ENCODE results near the gene ZNF83.
"Not testable (repeated sequence)": the region's sequence is repeated elsewhere in the genome, so short reads cannot be mapped to it uniquely, and the experiment has no call there.

The ZNF83 gene

GRCh38 chr19:52637718-52638585 is at the start of gene ZNF83:
Gene ZNF83 (minus strand): TSS chr19:52638355.
- peak; percentile 98 for DNase-seq

DNA sequence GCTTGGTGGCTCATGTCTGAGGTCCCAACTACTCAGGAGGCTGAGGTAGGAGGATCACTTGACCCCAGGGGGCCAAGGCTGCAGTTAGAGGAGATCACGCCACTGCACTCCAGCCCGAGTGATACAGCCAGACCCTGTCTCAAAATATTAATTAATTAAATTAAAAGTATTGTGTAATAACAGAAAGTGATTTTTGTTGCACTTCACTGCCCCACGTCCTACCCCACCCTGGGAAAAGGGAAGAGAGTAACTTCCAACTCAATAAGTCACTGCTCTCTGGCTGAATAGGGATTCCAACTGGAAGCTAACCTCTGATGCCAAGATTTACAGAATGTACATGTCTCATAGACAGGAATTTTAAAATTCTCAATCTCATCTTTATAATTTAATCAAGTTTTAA is 49.5 kb upstream of the ZNF83 start:
- DNase-seq = no peak

DNA sequence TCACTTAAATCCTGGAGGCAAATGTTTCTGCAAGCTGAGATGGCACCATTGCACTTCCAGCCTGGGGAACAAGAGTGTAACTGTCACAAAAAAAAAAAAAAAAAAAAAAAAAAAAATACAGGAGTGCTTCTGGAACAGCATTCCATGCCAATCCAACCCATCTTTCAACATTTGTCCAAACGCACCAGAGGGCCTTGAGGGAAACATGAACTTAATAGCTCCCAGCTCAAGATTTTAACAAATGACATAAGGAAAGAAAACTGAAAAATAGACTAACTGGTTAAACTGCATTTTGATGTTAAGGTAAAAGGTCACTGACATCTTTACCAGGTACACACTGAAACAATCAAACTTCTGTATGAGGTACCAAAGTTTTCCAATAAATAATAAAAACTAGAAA is 47.7 kb upstream of the ZNF83 start:
- no peak for DNase-seq

GRCh38 chr19:52681216-52681615 is 43.1 kb upstream of the ZNF83 start:
- not testable (repeated sequence) for DNase-seq

- DNase-seq = no peak
Observed at GRCh38 chr19:52679598-52679997, 41.4 kb upstream of the ZNF83 start.

- DNase-seq = not testable (repeated sequence)
Observed at GRCh38 chr19:52675239-52675638, 37.1 kb upstream of the ZNF83 start.

GRCh38 chr19:52673014-52673413 is 34.9 kb upstream of the ZNF83 start:
- DNase-seq = no peak

DNA sequence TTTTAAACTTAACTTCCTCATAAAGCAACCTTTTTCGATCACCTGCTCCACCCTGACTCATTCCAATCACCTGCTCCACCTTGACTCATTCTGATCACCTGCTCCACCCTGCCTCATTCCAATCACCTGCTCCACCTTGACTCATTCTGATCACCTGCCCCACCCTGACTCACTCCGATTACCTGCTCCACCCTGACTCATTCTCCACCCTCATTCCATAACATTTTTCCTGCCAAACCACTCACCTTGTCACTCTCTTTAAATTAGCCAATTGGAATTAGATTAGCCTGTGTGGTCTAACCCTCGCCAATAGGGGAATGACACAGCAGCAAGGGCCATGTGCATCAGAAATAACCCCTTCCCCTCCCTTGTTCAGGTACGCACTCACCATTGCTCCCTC is 31.9 kb upstream of the ZNF83 start:
- no peak for DNase-seq

GRCh38 chr19:52669586-52669985 is 31.4 kb upstream of the ZNF83 start:
- DNase-seq = no peak

- no peak for DNase-seq
Observed at GRCh38 chr19:52667972-52668371, 29.8 kb upstream of the ZNF83 start.

DNA sequence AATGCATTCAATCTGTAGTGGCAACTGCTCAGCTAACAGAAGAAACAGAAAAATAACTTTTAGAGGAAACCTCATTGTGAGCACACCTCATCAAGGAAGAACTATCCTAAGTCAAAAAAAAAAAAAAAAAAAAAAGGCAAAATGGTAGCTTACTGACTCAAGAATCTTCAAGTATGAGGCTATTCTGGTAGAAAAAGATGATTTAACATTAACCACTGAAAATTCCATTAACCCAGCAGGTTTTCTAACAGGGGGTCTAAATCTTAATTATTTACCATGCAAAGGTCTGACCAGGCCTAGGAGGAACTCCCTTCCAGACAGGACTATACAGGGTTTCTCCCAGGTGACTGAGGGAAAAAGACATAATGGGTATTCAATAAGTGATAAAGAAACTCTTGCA is 28.4 kb upstream of the ZNF83 start:
- DNase-seq = no peak

DNA sequence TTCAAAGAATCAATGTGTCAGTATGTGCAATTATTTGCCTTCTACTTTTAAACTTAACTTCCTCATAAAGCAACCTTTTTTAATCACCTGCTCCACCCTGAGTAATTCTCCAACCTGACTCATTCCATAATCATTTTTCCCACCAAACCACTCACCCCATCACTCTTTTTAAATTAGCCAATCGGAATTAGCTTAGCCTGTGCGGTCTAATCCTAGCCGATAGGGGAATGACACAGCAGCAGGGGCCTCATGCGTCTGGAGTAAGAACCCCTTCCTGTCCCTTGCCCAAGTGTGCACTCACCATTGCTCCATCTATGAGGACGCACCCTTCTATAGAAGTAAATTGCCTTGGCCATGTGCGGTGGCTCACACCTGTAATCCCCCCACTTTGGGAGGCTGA is 27.4 kb upstream of the ZNF83 start:
- DNase-seq = no peak

DNA sequence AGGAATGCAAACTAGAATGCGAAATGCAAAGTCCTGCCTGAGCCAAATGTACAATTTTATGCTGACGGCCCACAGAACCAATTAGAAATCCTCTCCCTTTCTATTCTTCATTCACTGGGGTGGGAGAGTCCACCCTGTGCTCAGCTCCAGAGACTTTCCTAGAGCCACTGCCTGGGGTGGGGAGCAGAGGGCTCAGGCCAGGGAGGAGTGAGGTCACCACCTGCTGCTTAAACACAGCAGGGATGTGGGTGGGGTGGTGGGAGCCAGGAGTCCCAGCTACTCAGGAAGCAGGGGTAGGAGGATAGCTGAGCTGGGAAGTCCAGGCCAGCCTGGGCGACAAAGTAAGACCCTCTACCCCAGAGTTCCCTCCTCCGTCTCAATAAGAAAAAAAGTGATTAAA is 26.9 kb upstream of the ZNF83 start:
- no peak for DNase-seq

DNA sequence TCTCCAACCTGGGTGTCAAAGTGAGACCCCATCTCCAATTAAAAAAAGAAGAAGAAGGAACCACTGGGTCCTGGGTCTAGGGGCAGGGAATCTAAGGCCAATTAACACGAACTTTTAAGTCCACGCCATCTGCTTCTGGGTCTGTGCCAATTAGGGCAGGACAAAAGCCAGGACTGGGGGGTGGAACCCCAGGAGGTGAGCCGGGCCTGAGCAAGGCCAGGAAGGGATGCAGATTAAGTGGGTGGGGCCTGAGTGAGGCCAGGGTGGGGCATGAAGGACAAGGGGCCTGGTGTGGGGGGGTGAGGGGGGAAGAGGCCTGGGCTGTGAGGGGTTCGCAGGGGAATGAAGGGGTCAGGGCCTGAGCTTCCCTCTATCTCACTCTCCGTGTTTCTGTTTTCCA is 26.3 kb upstream of the ZNF83 start:
- no peak for DNase-seq

DNA sequence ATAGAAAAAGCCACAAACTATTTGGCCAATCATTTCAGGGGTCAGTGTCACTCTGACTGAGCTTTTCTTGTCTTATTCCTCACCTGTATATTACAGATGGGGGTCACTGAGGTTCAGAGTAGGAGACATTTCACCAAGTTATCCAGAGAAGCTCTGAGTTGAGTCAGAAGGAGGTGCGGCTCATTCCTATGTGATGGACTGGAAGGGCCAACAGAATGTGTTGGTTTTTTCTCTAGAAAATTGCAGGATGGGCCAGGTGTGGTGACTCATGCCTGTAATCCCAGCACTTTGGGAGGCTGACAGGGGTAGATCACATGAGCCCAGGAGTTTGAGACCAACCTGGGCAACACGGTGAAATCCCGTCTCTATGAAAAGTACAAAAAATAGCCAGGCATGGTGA is 24.5 kb upstream of the ZNF83 start:
- DNase-seq = no peak

DNA sequence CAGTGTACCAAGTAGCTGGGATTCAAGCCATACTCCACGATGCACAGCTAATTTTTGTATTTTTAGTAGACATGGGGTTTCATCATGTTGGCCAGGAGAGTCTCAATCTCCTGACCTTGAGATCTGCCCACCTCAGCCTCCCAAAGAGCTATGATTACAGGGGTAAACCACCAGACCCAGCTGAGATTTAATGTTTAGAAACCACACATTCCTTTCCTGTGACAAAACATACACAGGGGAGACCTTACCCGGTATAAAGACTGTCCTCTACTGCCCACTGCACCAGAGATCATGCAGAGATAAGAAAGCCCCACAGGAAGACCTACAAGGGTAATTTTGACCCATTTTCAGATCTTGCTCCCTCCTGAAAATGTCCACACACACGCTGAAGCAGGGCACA is 22.8 kb upstream of the ZNF83 start:
- DNase-seq = no peak

DNA sequence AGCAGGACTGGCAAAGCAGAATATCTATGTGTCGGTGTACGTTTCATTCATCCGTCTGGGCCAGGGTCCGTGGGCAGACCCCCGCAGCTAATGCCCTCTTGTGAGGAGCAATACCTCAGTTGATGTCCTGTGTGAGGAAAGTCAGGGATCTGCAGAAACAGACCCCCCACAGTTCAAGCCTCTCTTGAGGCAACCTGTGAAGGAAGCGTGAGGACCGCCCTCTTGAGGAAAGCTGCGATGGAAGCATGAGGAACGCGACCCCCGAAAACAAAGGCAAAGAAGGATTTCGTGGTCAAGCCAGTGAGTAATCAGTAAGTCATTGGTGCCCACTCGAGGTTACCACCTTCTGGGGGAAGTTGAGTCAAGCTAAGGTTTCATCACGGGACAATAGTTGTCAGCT is 20.9 kb upstream of the ZNF83 start:
- no peak for DNase-seq

- DNase-seq = no peak
Observed at GRCh38 chr19:52658595-52658994, 20.4 kb upstream of the ZNF83 start.

GRCh38 chr19:52653161-52653560 is 15.0 kb upstream of the ZNF83 start:
- no peak for DNase-seq

DNA sequence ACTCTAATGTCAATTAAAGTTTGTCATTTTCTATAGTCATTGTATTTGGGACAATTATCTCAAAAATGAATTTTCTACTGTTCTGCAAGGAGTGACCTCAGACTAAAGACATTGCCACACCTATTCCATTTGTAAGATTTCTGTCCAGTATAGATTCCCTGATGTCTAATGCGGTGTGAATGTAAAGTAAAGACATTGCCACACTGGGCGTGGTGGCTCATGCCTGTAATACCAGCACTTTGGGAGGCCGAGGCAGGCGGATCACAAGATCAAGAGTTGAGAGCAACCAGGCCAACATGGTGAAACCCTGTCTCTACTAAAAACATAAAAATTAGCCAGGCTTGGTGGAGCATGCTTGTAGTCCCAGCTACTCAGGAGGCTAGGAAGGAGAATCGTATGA is 13.8 kb upstream of the ZNF83 start:
- no peak for DNase-seq

DNA sequence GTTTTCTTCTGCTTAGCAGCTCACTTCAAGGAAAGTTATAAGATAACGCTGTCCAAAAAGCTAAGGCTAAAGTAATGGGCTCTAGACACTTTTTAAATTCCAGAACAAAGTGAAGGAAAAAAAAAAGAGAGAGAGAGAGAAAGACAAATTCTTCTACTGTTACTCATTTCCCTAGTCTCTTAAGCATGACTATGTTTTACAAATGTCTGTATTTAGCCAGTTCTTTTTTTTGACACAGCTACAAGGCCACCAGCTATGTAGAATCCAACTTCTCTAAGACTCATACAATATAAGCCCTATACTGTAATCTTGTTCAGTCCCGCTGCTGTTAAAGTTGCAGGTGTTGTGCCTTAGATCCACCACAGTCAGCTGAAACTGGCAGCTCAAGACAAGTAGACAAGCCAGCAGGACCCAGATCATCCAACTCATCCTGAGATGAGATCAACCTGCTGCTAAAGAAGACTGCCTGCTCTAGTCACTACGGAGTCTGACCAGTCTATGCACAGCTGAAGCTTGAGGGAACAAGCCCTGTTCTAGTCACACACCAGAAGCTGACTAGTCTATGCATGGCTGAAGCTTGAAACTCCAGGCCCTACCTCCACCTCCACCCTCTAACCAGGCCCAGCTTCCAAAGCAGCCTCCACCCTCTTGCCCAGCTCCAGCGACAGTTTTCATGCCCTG is 10.3 kb upstream of the ZNF83 start:
- DNase-seq = no peak

DNA sequence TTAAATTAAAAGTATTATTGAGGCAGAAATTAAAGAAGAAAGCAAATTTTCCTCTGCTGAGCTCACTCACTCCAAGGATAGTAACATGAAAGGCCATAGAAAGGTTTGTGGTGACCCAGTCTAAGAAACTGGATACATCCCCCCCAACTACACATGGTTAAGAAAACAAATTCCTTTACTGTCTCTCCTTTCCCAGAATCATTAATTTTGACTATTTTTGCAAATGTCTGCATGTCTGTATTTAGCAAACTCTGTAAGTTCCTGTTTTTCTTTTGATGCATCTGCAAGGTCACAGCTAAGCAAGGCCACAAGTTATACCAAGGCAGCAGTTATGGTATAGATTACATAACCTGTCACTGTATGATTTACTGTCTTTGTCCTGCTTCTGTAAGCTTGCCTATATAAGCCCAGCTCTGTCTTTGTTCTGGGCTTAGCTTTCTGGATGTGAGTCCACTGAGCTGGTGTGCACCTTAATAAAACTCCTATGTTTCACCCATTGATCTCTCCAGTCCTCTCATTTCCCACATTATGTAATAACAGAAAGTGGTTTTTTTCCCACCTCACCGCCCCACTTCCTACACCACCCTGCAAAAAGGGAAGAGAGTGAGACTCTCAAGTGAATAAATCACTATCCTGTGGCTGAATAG is 8.5 kb upstream of the ZNF83 start:
- DNase-seq = no peak

GRCh38 chr19:52640916-52641315 is 2.8 kb upstream of the ZNF83 start:
- DNase-seq = peak; percentile 30

DNA sequence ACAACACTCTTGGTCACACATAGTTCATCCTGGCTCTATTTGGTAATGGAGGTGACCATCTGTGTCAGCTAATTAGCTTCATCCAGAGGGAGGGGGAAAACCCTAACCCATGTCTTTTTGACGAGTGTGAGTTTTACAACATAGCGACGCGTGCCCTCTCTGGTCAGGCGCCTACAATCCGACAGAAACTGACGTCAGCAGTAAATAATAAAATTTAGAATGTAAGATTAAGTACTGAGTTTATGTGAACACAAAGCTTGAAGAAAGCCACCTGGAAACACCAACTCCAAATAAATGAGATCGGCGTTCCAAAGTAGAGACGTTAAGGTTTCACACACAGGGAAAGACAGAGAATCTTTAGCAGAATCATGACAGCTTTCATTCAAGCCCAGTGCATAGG is 1.8 kb upstream of the ZNF83 start:
- no peak for DNase-seq

Data from right hindlimb (tissue), 1 donor.